HG02678 (cell line): ENCODE data around the gene TMEM51.

Experiments used
- ATAC-seq: cut with Tn5 transposase; IDR thresholded peaks from one replicate; pipeline ENCODE4 v1.9.1; 2021; ENCODE audit warnings: mild to moderate bottlenecking, moderate library complexity; ENCODE audit not compliant: unreplicated experiment

TMEM51 gene, protein sequence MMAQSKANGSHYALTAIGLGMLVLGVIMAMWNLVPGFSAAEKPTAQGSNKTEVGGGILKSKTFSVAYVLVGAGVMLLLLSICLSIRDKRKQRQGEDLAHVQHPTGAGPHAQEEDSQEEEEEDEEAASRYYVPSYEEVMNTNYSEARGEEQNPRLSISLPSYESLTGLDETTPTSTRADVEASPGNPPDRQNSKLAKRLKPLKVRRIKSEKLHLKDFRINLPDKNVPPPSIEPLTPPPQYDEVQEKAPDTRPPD

GRCh38 chr1:15153184-15153841 lies at the start of gene TMEM51:
TSS of gene TMEM51 (plus strand) at chr1:15153747. CDS start at chr1:15215088, 61,341 bp downstream.
- ATAC-seq, result no peak

DNA sequence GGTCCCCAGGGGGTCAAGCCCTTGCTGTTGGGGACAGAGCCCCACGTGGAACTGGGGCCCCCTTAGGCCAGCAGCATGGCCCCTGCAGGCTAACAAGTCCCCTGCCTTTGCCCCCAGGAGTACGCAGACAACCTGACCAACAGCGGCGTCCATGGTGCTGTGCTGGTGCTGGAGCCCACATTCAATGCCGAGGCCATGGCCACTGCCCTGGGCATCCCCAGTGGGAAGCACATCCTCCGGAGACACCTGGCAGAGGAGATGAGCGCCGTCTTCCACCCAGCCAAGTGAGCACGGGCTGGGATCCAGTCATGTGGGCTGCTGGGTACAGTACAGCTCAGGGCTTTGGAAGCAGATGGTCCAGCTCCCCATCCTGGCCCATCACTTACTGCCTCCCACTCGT lies 49.6 kb upstream of the TMEM51 start:
- no peak for ATAC-seq

- no peak for ATAC-seq
Observed at GRCh38 chr1:15104768-15105167, 48.8 kb upstream of the TMEM51 start.

- no peak for ATAC-seq
Observed at GRCh38 chr1:15106608-15107007, 46.9 kb upstream of the TMEM51 start.

DNA sequence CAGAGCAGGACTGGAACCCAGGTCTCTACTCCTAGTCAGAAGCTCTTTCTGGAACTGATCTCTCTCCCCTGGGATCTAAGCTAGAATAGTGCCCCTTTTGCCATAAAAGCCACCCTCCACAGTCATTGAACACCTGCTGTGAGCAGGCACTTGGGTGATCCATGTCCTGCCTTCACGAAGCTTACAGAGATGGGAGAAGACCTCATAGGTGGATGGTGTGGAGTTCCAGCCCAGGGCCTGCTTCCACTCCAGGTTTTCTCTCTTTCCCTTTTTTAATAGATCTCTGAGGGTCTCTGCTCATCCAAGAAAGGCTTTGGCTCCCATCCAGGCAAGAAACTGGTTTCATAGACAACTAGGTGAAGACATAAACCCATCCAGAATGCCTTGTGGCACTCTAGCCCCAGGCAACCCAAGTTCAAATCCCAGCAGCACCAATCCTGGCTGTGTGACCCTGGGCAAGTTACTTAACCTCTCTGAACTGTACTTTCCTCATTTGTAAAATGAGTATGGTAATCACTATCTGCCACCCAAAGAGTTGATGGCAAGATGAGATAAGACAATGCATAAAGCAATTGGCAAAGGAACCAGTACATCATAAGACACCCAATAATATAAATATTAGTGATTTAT lies 46.4 kb upstream of the TMEM51 start:
- ATAC-seq, result no peak

DNA sequence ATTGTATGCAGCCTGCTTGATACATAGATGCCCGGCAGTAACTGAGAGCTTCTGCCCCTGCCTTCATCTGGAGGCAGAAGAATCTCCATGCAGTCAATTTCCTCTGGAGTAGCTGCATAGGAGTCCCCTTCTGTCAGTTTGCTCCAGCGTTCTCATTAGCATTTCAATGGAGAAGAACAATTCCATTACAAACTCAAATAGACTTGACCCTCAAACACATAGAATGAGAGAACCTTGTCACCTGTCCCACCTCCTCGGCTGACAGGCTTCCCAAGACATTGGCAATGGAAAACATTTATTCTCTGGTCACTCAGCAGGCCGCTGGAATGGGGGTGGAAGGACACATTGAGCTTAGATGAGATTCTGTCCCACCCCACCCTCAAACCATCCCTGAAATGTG lies 45.6 kb upstream of the TMEM51 start:
- no peak for ATAC-seq

DNA sequence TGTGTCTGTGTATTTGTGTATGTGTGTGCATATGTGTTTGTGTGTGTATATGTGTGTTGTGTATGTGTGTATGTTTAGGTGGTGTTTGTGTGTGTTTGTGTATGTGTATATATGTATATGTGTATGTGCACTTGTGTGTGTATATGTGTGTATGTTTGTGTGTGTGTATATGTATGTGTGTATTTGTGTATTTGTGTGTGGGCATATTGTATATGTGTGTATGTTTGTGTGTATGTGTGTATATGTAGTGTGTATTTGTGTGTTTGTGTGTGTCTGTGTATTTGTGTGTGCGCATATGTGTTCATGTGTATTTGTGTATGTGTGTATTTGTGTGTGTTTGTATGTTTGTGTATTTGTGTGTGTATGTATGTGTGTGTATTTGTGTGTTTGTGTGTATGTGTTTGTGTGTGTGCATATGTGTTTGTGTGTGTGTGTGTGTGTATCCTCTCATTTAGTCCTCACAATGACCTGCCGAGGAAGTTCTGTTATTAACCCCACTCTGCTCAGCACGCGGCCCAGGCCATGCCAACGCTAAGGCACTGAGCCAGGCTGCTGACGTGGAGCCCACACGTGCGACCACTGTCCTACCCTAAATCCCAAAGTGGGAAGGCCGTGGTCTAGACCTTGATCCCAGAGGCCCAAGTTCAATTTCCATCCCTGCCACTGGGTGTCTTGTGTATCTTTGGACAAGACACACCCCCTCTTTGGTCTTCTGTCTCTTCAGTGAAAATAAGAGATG lies 43.2 kb upstream of the TMEM51 start:
- no peak for ATAC-seq

GRCh38 chr1:15110867-15111230 lies 42.7 kb upstream of the TMEM51 start:
- no peak for ATAC-seq

- no peak for ATAC-seq
Observed at GRCh38 chr1:15113146-15113545, 40.4 kb upstream of the TMEM51 start.

GRCh38 chr1:15114884-15115283 lies 38.7 kb upstream of the TMEM51 start:
- no peak for ATAC-seq

GRCh38 chr1:15115542-15116330 lies 37.8 kb upstream of the TMEM51 start:
- no peak for ATAC-seq

- ATAC-seq, result no peak
Observed at GRCh38 chr1:15116966-15117365, 36.6 kb upstream of the TMEM51 start.

DNA sequence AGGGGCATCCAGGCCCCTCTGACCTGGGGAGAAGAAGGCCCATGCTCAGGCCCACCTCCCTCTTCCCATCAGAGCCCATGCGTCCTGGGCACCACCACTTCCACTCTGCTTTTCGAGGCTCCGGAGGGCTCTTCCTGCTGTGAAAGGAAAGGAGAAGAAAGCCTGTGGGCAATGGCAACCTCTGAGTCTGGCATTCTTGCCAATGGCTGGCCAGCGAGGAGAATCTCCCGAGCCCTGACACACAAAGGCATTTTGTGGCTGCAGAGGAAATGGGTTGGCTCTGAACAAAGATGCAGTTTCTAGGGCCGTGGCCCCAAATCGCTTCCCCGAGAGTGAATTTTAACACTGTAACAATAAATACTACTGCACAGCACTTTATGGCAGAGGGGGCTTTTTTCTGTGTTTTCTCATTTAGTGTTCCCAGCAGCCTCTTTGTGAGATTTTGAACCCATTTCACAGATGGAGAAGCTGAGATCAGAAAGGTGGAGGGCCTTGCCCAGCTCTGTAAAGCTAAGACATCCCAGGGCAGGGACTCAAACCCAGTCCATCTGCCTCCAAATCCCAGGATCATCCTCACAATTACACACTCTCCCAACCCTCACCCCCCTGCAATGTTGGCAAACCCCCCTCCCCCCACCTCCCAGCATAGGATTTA lies 35.7 kb upstream of the TMEM51 start:
- no peak for ATAC-seq

GRCh38 chr1:15118579-15118978 lies 35.0 kb upstream of the TMEM51 start:
- ATAC-seq, result no peak

- no peak for ATAC-seq
Observed at GRCh38 chr1:15120251-15120945, 33.1 kb upstream of the TMEM51 start.

- no peak for ATAC-seq
Observed at GRCh38 chr1:15122331-15122730, 31.2 kb upstream of the TMEM51 start.

GRCh38 chr1:15123270-15123669 lies 30.3 kb upstream of the TMEM51 start:
- ATAC-seq, result no peak

DNA sequence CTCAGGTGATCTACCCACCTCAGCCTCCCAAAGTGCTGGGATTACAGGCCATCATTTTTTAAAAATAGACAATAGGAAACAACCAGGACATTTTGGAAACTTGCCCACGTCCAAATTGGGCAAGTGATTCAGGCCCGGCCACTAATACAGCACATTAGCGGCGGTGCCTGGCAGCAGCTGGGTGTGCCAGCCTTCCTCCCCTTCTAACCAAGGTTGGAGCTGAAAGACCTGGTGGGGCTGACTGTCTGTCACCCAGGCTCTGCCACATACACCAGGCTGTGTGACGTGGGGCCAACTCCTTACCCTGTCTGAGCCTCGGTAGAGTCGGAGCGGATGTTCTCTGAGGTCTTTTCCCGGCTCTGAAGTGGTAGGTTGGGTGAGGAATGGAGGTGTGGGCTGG lies 29.6 kb upstream of the TMEM51 start:
- ATAC-seq, result no peak

DNA sequence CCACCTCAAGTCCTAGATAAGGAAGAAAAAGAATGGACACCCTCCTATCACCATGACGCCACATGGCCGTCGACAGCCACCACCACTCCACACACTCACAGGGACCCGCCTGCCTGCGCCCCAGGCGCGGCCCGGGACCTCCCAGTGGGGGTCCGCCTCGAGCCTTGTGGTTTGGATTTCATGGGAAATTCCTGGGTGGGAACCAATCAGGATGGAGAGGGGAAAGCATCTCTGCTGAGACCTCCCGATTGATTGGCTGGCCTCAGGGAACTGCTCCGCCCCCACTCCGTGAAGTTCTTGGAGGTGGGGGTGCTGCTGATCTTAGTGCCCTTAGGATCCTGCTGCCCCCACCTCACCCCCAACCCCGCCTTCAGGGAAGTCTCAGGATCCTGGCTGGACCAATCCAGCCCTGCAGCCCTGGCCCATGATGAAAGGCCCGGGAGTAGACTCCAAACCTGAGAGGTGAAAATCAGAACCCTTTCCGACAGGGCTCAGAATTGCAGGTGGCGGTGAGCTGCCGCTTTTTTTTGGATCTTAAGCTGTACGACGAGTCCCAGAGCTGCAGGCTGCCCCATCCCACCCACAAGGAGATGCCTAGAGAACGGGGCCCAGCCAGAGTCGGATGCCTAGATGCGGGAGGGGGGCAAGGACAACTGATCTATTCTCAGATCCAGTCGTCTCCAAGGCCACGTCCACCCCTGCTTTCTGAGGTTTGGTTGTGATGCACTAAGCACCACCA lies 29.0 kb upstream of the TMEM51 start:
- no peak for ATAC-seq
